ENCODE results near the gene TMEM273. TPM values are rescaled to one million over a fixed set of nuclear protein-coding genes. Genes with fewer than 3 reads are reported as not detected.

TMEM273 gene
- polyA plus RNA-seq, 6 donors from 2014 or later, result 1.2 to 7.1 (median 2.6) TPM

DNA sequence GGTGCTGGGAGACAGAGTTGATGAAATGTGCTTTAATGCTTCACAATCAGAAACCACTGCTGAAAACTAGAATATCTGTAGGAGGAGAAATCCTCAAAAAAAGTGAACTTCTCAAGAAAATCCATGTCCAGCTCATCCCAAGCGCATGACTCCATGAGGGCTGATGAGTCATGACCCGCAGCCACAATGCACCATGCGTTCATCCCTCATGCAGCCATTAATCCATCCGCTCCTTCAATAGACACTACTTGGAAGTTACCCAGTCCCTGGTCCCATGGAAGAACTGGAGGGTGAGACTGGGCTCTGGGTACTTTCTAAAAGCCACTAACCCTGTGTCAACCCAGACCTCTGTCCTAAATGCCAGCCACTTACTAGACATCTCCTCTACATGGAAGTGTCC, 24.4 kb downstream of the TMEM273 start:
- Mint-ChIP-seq H3K9me3 (no peaks in the 10 kb centered on the region), H3K4me3 (no peak overlapping the region), H3K27me3 (peaks cover 0 to 13% (median 6%) of the 10 kb centered on the region in 3 donors), H3K27ac (peak overlapping the region in 1 of 6 donors; percentile 80), H3K4me1 (peaks cover 8 to 14% (median 12%) of the 10 kb centered on the region in 3 donors), H3K36me3 (no peaks in the 10 kb centered on the region)
- no peak for DNase-seq
- ATAC-seq (ENCODE audit: low read depth in 2 of 2), result no peak

- H3K27ac Mint-ChIP-seq, result no peak overlapping the region
- H3K27me3 Mint-ChIP-seq, result peaks cover 0 to 9% (median under 1%) of the 10 kb centered on the region in 3 donors
- no peak for DNase-seq
- H3K9me3 Mint-ChIP-seq, result no peaks in the 10 kb centered on the region
- H3K4me3 Mint-ChIP-seq, result no peak overlapping the region
- H3K36me3 Mint-ChIP-seq, result no peaks in the 10 kb centered on the region
- peaks cover 8 to 14% (median 10%) of the 10 kb centered on the region in 3 donors for H3K4me1 Mint-ChIP-seq
- ATAC-seq (ENCODE audit: low read depth in 2 of 2), result no peak
Observed at GRCh38 chr10:49162761-49163310, 25.4 kb downstream of the TMEM273 start.

DNA sequence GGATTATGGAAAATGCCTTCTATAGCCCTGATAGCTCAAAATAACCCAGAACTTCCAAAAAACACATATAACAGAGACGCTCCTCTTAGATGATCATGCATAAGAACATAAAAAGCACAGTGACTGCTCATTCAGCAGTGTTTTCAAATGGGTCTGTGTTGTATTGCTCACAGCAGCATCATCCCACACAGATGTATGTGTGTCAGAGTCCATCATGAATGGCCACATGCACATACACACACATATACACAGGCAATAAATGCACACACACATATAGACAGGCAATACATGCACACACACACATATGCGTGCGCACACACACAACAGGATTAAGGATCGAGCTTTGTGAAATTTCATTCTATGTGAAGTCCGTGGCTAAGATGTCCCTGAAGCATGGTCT, 26.1 kb downstream of the TMEM273 start:
- DNase-seq, result no peak
- Mint-ChIP-seq H3K36me3 (no peaks in the 10 kb centered on the region), H3K27ac (peak overlapping the region in 1 of 6 donors; percentile 7), H3K4me1 (peaks cover 8 to 14% (median 10%) of the 10 kb centered on the region in 3 donors), H3K27me3 (peaks cover 0 to 16% (median 5%) of the 10 kb centered on the region in 3 donors), H3K9me3 (no peaks in the 10 kb centered on the region), H3K4me3 (no peak overlapping the region)
- ATAC-seq (ENCODE audit: low read depth in 2 of 2), result no peak

GRCh38 chr10:49161411-49161997, 26.7 kb downstream of the TMEM273 start:
- Mint-ChIP-seq H3K36me3 (no peaks in the 10 kb centered on the region), H3K27me3 (peaks cover 0 to 15% (median 5%) of the 10 kb centered on the region in 3 donors), H3K9me3 (no peaks in the 10 kb centered on the region), H3K4me3 (no peak overlapping the region), H3K4me1 (peaks cover 8 to 13% (median 10%) of the 10 kb centered on the region in 3 donors), H3K27ac (no peak overlapping the region)
- ATAC-seq (ENCODE audit: low read depth in 2 of 2), result no peak
- DNase-seq, result no peak

DNA sequence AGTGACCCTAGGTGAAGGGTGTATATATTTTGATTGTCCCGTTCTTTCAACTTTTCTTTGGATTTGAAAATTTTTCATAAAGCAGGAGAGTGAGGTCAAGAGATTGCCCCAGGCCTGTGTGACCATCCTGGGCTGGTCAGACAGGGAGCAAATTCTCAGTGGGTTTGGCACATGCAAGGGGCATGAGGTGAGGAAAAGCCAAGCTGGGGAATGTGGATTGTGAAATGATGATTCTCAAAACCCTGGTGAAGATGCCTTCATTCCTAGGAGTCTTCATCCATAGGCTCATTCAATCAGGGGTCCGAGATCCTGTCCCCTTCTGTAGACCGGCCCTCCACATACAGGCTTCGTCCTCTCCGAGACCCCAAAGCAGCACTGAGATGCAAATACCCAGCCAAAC, 27.4 kb downstream of the TMEM273 start:
- Mint-ChIP-seq H3K27me3 (peaks cover 0 to 12% (median 5%) of the 10 kb centered on the region in 3 donors), H3K4me3 (no peak overlapping the region), H3K9me3 (no peaks in the 10 kb centered on the region), H3K4me1 (peaks cover 8 to 10% (median 10%) of the 10 kb centered on the region in 3 donors), H3K36me3 (no peaks in the 10 kb centered on the region), H3K27ac (no peak overlapping the region)
- ATAC-seq (ENCODE audit: low read depth in 2 of 2), result no peak
- DNase-seq, result no peak

DNA sequence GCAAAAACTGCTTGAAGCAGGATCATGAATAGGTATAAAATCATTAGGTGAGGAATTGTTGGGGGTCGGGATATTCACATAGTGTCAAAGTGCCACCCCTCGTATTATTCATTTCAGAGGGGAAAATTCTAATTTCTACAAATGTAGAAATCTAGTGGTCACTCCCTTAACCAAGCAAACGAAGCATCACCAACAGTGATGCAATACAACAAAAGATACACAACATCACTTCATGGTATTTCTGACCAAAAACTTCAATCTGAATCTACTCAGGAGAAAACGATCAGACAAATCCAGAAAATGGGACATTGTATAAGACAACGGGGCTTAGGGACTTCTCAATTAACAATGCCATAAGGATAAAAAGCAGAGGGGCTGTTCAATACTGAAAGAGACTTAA, 28.1 kb downstream of the TMEM273 start:
- ATAC-seq (ENCODE audit: low read depth in 2 of 2) (no peak), DNase-seq (no peak)
- Mint-ChIP-seq H3K27ac (no peak overlapping the region), H3K4me1 (peaks cover 8 to 10% (median 10%) of the 10 kb centered on the region in 3 donors), H3K36me3 (no peaks in the 10 kb centered on the region), H3K4me3 (no peak overlapping the region), H3K27me3 (peaks cover 0 to 12% (median 5%) of the 10 kb centered on the region in 3 donors), H3K9me3 (no peaks in the 10 kb centered on the region)

DNA sequence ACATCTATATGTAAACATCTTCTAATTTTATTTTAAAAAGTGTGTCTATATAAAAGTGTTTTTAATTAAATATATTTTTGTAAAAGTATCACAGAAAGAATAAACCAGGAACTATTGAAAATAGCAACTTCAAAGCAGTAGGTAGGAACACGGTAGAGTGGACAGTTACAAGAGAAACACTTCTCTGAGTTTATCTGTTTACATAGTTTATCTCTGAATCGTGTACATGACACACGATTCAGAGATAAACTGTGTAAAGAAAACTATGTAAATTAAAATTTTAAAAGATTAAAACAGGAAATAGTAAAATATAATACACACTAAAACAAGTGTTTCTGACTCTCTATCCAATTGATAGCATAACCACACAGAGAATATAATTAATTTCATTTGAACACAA, 29.3 kb downstream of the TMEM273 start:
- Mint-ChIP-seq H3K36me3 (no peaks in the 10 kb centered on the region), H3K27ac (no peak overlapping the region), H3K27me3 (peaks cover 0 to 12% (median 6%) of the 10 kb centered on the region in 3 donors), H3K4me1 (peaks cover 0 to 1% (median 0%) of the 10 kb centered on the region in 3 donors), H3K9me3 (no peaks in the 10 kb centered on the region), H3K4me3 (no peak overlapping the region)
- no peak for ATAC-seq (ENCODE audit: low read depth in 2 of 2)
- no peak for DNase-seq

DNA sequence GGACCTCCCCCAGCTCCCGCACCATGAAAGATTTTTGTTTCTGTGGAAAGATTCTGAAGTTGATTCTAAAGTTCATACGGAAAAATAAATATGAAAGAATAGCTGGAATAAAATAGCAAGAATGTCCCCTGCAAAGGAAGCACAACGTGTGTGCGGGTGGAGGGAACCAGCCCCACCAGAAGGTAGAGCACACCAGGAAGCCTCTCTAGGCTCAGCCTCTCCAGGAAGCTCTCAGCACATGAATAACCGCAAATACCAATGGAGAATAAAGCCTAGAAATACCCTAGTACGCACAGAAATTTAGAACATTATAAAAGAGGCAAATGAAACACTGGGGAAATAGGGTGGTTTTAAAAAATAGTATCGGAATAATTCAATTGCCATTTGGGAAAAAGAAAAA, 29.8 kb downstream of the TMEM273 start:
- no peak overlapping the region for H3K27ac Mint-ChIP-seq
- no peaks in the 10 kb centered on the region for H3K36me3 Mint-ChIP-seq
- peaks cover 0 to 14% (median 11%) of the 10 kb centered on the region in 3 donors for H3K27me3 Mint-ChIP-seq
- no peak for ATAC-seq (ENCODE audit: low read depth in 2 of 2)
- H3K4me3 Mint-ChIP-seq, result no peak overlapping the region
- no peaks in the 10 kb centered on the region for H3K4me1 Mint-ChIP-seq
- no peak for DNase-seq
- H3K9me3 Mint-ChIP-seq, result no peaks in the 10 kb centered on the region

- no peak for DNase-seq
- Mint-ChIP-seq H3K4me1 (no peaks in the 10 kb centered on the region), H3K27me3 (peaks cover 0 to 18% (median 17%) of the 10 kb centered on the region in 3 donors), H3K27ac (no peak overlapping the region), H3K4me3 (no peak overlapping the region), H3K36me3 (no peaks in the 10 kb centered on the region), H3K9me3 (no peaks in the 10 kb centered on the region)
- no peak for ATAC-seq (ENCODE audit: low read depth in 2 of 2)
Observed at GRCh38 chr10:49157229-49157628, 31.0 kb downstream of the TMEM273 start.

DNA sequence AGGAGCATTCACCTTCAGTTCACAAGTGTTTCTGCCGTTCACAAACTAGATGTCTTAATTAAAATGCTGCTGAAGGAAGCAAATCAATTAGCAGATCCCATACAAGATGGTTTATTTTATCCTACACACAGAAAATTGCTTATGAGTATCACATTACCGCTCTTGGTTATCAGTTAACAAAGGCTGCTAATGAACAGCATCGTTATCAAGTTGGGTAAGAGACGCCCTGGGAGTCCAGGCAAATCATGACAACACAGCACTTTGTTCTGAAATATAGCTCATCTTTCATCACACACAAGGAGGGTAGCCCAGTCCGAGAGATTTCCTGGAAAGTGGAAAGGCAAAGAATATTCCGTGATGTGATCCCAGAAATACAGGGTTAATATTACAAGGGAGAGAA, 33.5 kb downstream of the TMEM273 start:
- no peak for ATAC-seq (ENCODE audit: low read depth in 2 of 2)
- H3K4me3 Mint-ChIP-seq, result no peak overlapping the region
- no peak for DNase-seq
- H3K4me1 Mint-ChIP-seq, result no peaks in the 10 kb centered on the region
- no peaks in the 10 kb centered on the region for H3K9me3 Mint-ChIP-seq
- peaks cover 9 to 26% (median 22%) of the 10 kb centered on the region in 3 donors for H3K27me3 Mint-ChIP-seq
- no peak overlapping the region for H3K27ac Mint-ChIP-seq
- no peaks in the 10 kb centered on the region for H3K36me3 Mint-ChIP-seq

GRCh38 chr10:49153971-49154370, 34.2 kb downstream of the TMEM273 start:
- no peaks in the 10 kb centered on the region for H3K9me3 Mint-ChIP-seq
- peaks cover 12 to 28% (median 25%) of the 10 kb centered on the region in 3 donors for H3K27me3 Mint-ChIP-seq
- H3K4me3 Mint-ChIP-seq, result no peak overlapping the region

DNA sequence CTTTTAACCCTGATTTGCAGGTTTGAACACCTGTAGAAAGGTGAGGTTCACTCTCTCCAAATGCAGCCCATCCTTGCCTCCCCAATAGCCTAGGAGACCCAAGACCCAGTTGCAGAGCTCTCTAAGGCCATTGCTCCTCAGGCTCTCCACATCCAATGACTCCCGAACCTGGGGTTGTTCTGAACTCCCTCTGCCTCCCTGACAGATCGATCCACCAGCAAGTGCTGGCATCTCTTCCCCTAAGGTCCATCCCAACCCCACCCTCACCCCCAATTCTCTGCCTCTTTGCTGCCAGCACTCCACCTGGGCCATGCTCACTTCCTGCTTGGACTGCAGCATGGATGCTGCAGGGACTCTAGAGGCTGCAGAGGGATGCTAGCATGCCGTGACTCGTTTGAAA, 35.1 kb downstream of the TMEM273 start:
- no peak overlapping the region for H3K27ac Mint-ChIP-seq
- ATAC-seq (ENCODE audit: low read depth in 2 of 2) (no peak), DNase-seq (no peak)
- peaks cover 0 to 6% (median 3%) of the 10 kb centered on the region in 7 donors for H3K9me3 Mint-ChIP-seq
- H3K27me3 Mint-ChIP-seq, result peaks cover 12 to 32% (median 30%) of the 10 kb centered on the region in 3 donors
- H3K36me3 Mint-ChIP-seq, result peaks cover 0 to 4% of the 10 kb centered on the region in 2 donors
- H3K4me1 Mint-ChIP-seq, result no peaks in the 10 kb centered on the region
- peak overlapping the region in 1 of 8 donors; percentile 9 for H3K4me3 Mint-ChIP-seq

More at GRCh38 chr10:49153971-49154370, 34.2 kb downstream of the TMEM273 start:
- H3K36me3 Mint-ChIP-seq, result no peaks in the 10 kb centered on the region
- DNase-seq, result no peak
- H3K27ac Mint-ChIP-seq, result no peak overlapping the region
- ATAC-seq (ENCODE audit: low read depth in 2 of 2), result no peak
- no peaks in the 10 kb centered on the region for H3K4me1 Mint-ChIP-seq

- no peak overlapping the region for H3K27ac Mint-ChIP-seq
- H3K36me3 Mint-ChIP-seq, result peaks cover 0 to 5% of the 10 kb centered on the region in 2 donors
- ATAC-seq (ENCODE audit: low read depth in 2 of 2) (no peak), DNase-seq (no peak)
- H3K4me1 Mint-ChIP-seq, result no peaks in the 10 kb centered on the region
- peaks cover 12 to 34% (median 28%) of the 10 kb centered on the region in 3 donors for H3K27me3 Mint-ChIP-seq
- peaks cover 0 to 10% (median 6%) of the 10 kb centered on the region in 7 donors for H3K9me3 Mint-ChIP-seq
- H3K4me3 Mint-ChIP-seq, result peak overlapping the region in 1 of 8 donors; percentile 9
Observed at GRCh38 chr10:49152663-49153062, 35.5 kb downstream of the TMEM273 start.

DNA sequence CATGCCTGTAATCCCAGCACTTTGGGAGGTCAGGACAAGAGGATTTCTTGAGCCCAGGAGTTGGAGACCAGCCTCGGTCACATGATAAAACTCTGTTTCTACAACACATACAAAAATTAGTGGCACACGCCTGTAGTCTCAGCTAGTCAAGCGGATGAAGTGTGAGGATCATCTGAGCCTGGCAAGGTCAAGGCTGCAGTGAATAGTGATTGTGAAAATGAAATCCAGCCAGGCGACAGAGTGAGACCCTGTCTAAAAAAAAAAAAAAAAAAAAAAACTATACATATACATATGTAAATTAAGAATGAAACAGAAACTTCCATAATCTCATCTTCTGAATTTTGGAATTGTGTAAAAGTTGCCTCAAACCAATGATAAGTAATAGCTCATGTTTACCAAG, 36.2 kb downstream of the TMEM273 start:
- Mint-ChIP-seq H3K9me3 (peaks cover 0 to 16% (median 10%) of the 10 kb centered on the region in 7 donors), H3K4me3 (no peak overlapping the region), H3K36me3 (peaks cover 0 to 5% of the 10 kb centered on the region in 2 donors), H3K27me3 (peaks cover 12 to 31% (median 25%) of the 10 kb centered on the region in 3 donors), H3K4me1 (no peaks in the 10 kb centered on the region), H3K27ac (no peak overlapping the region)
- ATAC-seq (ENCODE audit: low read depth in 2 of 2) (no peak), DNase-seq (no peak)
